Upper lobe of left lung (tissue), 4 donors: ENCODE measurements around the gene TMEM184B.
A peak's percentile ranks its signal among the peaks of the same experiment; 100 is the strongest.

Experiments used
- EP300 ChIP-seq, 4 donors: sonication (generic); formaldehyde crosslinking; IDR thresholded peaks; one replicate each; pipeline ENCODE4 v1.5.1; 2017; ENCODE audit warnings: antibody characterized with exemption in 4 of 4, control low read depth in 2 of 4
- POLR2A ChIP-seq, 4 donors: fragments of 450-650 bp; IDR thresholded peaks; one replicate each; pipeline ENCODE4 v1.5.1; 2016 to 2017; ENCODE audit warnings: antibody characterized with exemption in 4 of 4, mild to moderate bottlenecking in 2 of 4
- TF ChIP-seq, protein P1 (sequence below), 6 experiments: fragments of 450-650 bp in 4 of 6; fragments of 200-600 bp in 2 of 6; sonication (generic) in 2 of 6; IDR thresholded peaks; one replicate each; pipeline ENCODE4 v1.5.1; 2016 to 2019; ENCODE audit warnings: antibody characterized with exemption in 6 of 6

DNA sequence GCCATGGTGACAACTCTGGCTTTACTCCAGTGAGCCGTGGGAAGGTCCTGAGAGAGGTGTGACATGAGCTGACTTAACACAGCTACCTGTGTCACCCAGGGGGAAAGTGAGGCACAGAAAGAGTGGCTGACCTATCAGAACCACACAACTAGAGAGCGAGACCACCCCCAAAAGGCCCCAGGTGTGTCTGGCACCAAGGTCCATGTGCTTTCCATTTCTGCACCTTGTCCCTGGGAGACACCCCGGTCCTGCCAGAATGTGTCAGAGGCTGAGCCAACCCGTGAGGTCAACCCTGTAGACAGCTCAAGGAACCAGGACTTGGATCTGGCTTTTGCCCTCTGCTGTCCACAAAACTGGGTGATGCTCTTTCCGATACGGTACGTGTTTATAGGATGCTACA, 61.3 kb downstream of the TMEM184B start:
- TF ChIP-seq, protein P1, sequence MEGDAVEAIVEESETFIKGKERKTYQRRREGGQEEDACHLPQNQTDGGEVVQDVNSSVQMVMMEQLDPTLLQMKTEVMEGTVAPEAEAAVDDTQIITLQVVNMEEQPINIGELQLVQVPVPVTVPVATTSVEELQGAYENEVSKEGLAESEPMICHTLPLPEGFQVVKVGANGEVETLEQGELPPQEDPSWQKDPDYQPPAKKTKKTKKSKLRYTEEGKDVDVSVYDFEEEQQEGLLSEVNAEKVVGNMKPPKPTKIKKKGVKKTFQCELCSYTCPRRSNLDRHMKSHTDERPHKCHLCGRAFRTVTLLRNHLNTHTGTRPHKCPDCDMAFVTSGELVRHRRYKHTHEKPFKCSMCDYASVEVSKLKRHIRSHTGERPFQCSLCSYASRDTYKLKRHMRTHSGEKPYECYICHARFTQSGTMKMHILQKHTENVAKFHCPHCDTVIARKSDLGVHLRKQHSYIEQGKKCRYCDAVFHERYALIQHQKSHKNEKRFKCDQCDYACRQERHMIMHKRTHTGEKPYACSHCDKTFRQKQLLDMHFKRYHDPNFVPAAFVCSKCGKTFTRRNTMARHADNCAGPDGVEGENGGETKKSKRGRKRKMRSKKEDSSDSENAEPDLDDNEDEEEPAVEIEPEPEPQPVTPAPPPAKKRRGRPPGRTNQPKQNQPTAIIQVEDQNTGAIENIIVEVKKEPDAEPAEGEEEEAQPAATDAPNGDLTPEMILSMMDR (IDR thresholded peaks at IDR 0.05) = peak in 1 of 6 experiments; percentile 5
- TF ChIP-seq EP300 (IDR thresholded peaks at IDR 0.05) (no peak), POLR2A (IDR thresholded peaks at IDR 0.05) (no peak)
